Fibroblast of pulmonary artery (primary cell): ENCODE results near the gene FOXL3.

Source experiments
- DNase-seq: peaks from one replicate; pipeline ENCODE4 v3.0.0-alpha.2; 2010; ENCODE audit warnings: low read depth
- H3K4me3 ChIP-seq: replicated peaks from 2 replicates; pipeline ENCODE4 v1.5.1; 2011; ENCODE audit warnings: low read depth, mild to moderate bottlenecking, control low read depth, low read length, moderate library complexity
- TF ChIP-seq, protein P1 (sequence below): IDR thresholded peaks from 2 replicates; pipeline ENCODE4 v1.5.1; 2011; ENCODE audit warnings: mild to moderate bottlenecking, control low read depth, low read length, inconsistent platforms; ENCODE audit errors: missing control alignments

The FOXL3 gene

DNA sequence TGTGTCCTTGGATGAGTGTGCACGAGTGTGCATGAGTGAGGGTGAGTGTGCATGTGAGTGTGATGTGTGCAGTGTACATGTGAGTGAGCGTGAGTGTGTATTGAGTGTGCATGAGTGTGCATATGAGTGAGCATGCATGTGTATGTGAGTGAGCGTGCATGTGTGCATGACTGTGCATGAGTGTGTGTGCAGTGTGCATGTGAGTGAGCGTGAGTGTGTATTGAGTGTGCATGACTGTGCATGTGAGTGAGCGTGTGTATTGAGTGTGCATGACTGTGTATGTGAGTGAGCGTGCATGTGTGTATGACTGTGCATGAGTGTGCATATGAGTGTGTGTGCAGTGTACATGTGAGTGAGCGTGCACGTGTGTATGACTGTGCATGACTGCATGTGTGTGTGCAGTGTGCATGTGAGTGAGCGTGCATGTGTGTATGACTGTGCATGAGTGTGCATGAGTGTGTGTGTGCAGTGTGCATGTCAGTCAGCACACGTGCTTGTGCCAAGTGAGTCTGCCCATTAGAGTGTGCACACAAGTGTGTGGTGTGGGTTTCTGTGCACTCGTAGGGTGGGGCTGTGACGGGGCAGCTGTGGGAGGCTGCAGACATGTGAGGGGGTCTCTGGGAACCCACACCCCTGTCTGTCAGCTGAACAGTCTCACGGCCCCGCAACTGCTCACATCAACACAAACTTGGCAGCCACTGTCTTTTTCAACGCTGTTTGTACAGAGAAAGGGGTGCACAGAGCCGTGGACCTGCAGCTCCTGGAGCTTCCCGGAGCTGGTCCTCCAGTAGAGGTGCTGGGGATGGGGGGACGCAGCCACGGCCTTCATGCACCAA is 14.8 kb downstream of the FOXL3 start:
- TF ChIP-seq, protein P1, sequence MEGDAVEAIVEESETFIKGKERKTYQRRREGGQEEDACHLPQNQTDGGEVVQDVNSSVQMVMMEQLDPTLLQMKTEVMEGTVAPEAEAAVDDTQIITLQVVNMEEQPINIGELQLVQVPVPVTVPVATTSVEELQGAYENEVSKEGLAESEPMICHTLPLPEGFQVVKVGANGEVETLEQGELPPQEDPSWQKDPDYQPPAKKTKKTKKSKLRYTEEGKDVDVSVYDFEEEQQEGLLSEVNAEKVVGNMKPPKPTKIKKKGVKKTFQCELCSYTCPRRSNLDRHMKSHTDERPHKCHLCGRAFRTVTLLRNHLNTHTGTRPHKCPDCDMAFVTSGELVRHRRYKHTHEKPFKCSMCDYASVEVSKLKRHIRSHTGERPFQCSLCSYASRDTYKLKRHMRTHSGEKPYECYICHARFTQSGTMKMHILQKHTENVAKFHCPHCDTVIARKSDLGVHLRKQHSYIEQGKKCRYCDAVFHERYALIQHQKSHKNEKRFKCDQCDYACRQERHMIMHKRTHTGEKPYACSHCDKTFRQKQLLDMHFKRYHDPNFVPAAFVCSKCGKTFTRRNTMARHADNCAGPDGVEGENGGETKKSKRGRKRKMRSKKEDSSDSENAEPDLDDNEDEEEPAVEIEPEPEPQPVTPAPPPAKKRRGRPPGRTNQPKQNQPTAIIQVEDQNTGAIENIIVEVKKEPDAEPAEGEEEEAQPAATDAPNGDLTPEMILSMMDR: no peak
- DNase-seq: no peak

DNA sequence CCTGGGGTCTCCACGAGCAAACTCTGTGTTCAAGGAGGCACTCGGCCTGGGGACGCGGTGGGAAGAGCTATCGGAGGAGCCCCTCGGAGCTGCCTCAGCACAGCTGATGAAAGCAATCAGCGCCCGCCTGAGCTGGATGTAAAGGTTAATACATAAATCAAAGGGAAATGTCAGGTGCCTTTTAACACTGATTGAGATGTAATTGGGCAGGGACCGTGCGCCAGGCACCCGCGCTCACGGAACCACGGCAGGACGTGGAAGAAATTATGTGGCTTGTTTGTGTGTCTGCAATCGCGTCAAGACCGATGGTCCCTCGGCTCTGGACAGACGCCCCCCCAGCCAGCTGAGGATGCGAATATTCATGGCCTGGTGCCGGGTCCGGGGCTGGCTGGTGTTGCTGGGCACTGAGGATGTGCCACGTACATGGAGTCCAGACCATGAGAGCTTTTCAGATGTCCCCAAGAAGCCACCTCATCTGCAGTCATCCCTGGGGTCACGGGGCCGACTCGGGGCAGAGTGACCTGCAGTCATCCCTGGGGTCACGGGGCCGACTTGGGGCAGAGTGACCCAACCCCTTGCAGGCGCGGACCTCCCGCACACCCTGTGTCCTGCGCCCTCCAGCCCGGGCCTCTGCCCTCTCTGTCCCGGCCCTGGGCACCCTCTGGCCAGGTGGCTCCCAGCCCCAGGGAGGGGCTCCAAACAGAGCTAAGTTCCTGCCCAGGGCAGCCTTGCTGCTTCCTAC is 15.6 kb downstream of the FOXL3 start:
- no peak overlapping the region for H3K4me3 ChIP-seq
- DNase-seq: no peak
- TF ChIP-seq, protein P1: no peak

More for the DNA sequence above, 14.8 kb downstream of the FOXL3 start:
- no peak overlapping the region for H3K4me3 ChIP-seq

DNA sequence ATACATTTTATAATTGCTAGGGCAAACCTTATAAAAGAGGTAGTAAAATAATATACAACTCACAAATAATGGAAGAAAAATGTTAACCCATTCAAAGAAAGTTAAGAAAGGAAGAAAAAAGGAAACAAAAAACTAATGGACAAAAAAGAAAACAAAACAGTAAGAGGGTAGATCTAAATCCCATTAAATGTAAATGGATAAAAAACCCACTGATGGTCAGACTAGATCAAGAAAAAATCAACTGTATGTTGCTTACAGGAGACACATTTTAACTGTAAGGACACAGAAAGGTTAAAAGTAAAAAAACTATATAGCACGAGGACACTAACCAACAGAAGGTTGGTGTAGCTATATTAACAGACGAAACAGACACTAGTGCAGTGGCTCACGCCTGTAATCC is 18.0 kb downstream of the FOXL3 start:
- TF ChIP-seq, protein P1: no peak
- no peak for DNase-seq

DNA sequence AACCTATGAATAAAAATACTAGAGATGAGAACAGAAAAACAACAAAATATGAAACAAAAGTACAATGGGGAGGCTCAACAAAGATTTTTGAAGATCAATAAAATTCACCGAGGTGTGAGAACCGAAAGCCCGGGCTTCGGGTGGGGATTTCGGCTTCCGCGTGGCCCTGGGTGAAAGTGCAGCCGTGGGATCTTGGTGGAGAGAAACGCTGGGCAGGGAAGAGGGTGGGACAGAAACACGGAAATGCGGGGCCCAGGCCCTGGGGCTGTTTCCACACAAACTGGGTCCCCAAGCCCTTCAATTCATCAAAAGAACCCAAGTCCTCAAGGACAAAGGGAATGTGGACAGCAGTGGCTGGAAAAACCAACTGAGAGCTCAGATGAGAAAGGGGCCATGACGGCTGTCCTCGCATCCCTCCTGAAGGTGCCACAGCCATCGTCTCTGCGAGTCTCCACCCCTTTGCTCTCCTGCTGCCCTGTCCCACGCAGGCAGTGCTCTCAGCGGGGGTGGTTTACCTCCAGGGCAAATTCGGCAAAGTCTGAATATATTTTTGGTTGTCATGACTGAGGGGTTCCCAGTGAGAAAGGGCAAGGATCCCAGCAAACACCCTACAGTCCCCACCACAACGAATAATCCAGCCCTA is 19.7 kb downstream of the FOXL3 start:
- no peak overlapping the region for H3K4me3 ChIP-seq
- DNase-seq: no peak
- TF ChIP-seq, protein P1: no peak

More for the DNA sequence above, 18.0 kb downstream of the FOXL3 start:
- H3K4me3 ChIP-seq: no peak overlapping the region

DNA sequence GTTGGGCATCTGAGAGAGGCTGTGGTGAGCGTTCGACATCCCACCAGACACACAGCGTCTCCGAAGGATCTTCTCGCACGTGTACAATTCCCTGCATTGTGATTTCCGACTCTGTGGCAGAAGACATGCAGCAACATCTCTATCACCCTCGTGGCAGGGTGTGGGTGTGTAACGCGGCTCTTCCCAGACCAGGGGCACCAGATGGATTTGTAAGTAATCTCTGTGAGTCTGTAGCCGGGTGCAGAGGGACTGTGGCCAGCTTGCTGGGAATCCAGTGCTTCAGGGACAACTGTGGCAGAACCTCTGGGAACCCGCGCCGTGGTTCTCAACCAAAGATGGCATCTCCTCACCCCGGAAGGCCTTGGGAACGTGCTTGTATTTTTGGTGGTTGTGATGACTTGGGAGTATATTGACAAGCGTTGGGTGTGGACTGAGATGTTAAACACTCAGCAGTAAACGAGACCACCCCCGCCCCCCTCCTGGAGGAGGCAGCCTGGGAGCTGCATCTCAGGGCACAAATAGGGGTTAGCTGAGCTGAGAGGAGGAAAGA is 21.2 kb downstream of the FOXL3 start:
- H3K4me3 ChIP-seq: no peak overlapping the region
- TF ChIP-seq, protein P1: no peak
- no peak for DNase-seq

DNA sequence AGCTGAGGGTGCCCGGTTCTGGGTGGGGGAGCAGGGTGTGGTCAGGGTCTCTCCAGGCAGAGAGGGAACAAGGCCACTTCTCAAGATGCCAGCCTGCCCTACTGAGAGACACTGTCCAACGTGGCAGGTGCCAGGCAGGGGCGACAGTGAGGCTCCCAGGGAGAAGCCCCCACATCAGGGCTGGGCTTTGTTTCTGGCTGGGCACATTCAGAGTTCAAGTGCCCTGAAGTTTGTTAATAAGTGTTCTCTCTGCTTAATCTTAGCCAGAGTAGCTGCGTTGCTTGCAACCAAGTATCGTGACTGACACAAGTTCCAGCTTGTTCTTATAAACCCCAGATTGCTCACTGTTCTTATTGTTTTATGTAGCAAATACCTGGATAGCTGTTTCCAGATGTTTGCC is 21.8 kb downstream of the FOXL3 start:
- TF ChIP-seq, protein P1: no peak
- H3K4me3 ChIP-seq: no peak overlapping the region

More for the DNA sequence above, 21.8 kb downstream of the FOXL3 start:
- DNase-seq: no peak
